HepG2 (cell line): ENCODE data around the gene TBX21. TPM values are rescaled to one million over a fixed set of nuclear protein-coding genes. Genes with fewer than 3 reads are reported as not detected.

Experiments
- ATRX ChIP-seq: sonication (generic); formaldehyde crosslinking; IDR thresholded peaks from 2 replicates; pipeline ENCODE4 v1.4.0; 2020; ENCODE audit warnings: missing genetic modification reagents, borderline replicate concordance
- FIP1L1 ChIP-seq: fragments of 200-400 bp; formaldehyde crosslinking; IDR thresholded peaks from 2 replicates; pipeline ENCODE4 v1.6.1; 2018; ENCODE audit warnings: low read depth, mild to moderate bottlenecking, low read length, moderate library complexity, borderline replicate concordance; ENCODE audit not compliant: insufficient read depth
- IKZF1 ChIP-seq: fragments of 450-650 bp; IDR thresholded peaks from 2 replicates; pipeline ENCODE4 v1.7.1; 2016
- KDM5B ChIP-seq: sonication (generic); formaldehyde crosslinking; IDR thresholded peaks from 2 replicates; pipeline ENCODE4 v1.4.0; 2020; ENCODE audit warnings: missing genetic modification reagents, mild to moderate bottlenecking, borderline replicate concordance
- LCORL ChIP-seq, 2 experiments: fragments of 450-650 bp in 1 of 2; sonication (generic) in 1 of 2; formaldehyde crosslinking in 1 of 2; IDR thresholded peaks; 2 replicates each; pipeline versions ENCODE4 v1.5.0 to v1.6.1; 2017 to 2020; ENCODE audit warnings: antibody characterized with exemption in 1 of 2, missing genetic modification reagents in 1 of 2
- MED13 ChIP-seq: sonication (generic); formaldehyde crosslinking; IDR thresholded peaks from 2 replicates; pipeline ENCODE4 v1.5.0; 2020; ENCODE audit warnings: missing genetic modification reagents
- NFE2L2 ChIP-seq: fragments of 150-350 bp; IDR thresholded peaks from 2 replicates; pipeline ENCODE4 v1.6.1; 2014; ENCODE audit warnings: low read length
- RCOR2 ChIP-seq: IDR thresholded peaks from 2 replicates; pipeline ENCODE4 v1.6.1; 2016; ENCODE audit warnings: missing biosample characterization, missing genetic modification reagents
- SKI ChIP-seq: fragments of 450-650 bp; IDR thresholded peaks from one replicate; pipeline ENCODE4 v1.6.1; 2018; ENCODE audit warnings: mild to moderate bottlenecking; ENCODE audit not compliant: partially characterized antibody
- ZFAT ChIP-seq: sonication (generic); formaldehyde crosslinking; conservative IDR thresholded peaks from 2 replicates; pipeline ENCODE4 v1.8.1; 2023; ENCODE audit warnings: missing genetic modification reagents, inconsistent platforms
- ZMYM2 ChIP-seq: sonication (generic); formaldehyde crosslinking; IDR thresholded peaks from 2 replicates; pipeline ENCODE4 v1.8.0; 2022; ENCODE audit warnings: mild to moderate bottlenecking, missing genetic modification reagents
- ZNF451 ChIP-seq: sonication (generic); formaldehyde crosslinking; IDR thresholded peaks from 2 replicates; pipeline ENCODE4 v1.5.0; 2020; ENCODE audit warnings: mild to moderate bottlenecking, missing genetic modification reagents
- ZNF567 ChIP-seq: sonication (generic); formaldehyde crosslinking; IDR thresholded peaks from 2 replicates; pipeline ENCODE4 v1.8.1; 2023; ENCODE audit warnings: mild to moderate bottlenecking, missing genetic modification reagents, borderline replicate concordance
- ZNF672 ChIP-seq: sonication (generic); formaldehyde crosslinking; IDR thresholded peaks from 2 replicates; pipeline ENCODE4 v1.8.1; 2022; ENCODE audit warnings: missing genetic modification reagents
- polyA plus RNA-seq, 8 experiments: library from polyadenylated mRNA; depleted of rRNA in 3 of 8; stranded (reverse) in 7 of 8; unstranded in 1 of 8; fragments of >200 nt; fragmentation: Illumina TruSeq in 4 of 8; extraction: Trizol in 4 of 8; gene quantifications; 2 replicates each; pipeline versions ENCODE4 v1.2.1 to v1.2.3, GENCODE V29; 2011 to 2016; ENCODE audit warnings: low read depth in 4 of 8, missing spikeins in 1 of 8, mixed read lengths in 1 of 8; ENCODE audit not compliant: insufficient read depth in 1 of 8
- total RNA-seq, 5 experiments: library from RNA; depleted of rRNA; stranded (reverse); fragments of >200 nt; fragmentation: Illumina TruSeq; extraction: Trizol; gene quantifications; 2 replicates each; pipeline ENCODE4 v1.2.3, GENCODE V29; 2016; ENCODE audit warnings: low read depth in 1 of 5
- TF ChIP-seq, protein P1 (sequence below), 2 experiments: sonication (generic) in 1 of 2; formaldehyde crosslinking in 1 of 2; IDR thresholded peaks; 2 replicates each; pipeline versions ENCODE4 v1.6.1 to v1.9.0; 2014 to 2022; ENCODE audit warnings: antibody characterized with exemption in 1 of 2, borderline replicate concordance in 1 of 2, inconsistent platforms in 1 of 2, low read depth in 1 of 2, missing genetic modification reagents in 1 of 2
- TF ChIP-seq, protein P2 (sequence below): sonication (generic); formaldehyde crosslinking; IDR thresholded peaks from 2 replicates; pipeline ENCODE4 v1.8.1; 2023; ENCODE audit warnings: mild to moderate bottlenecking, missing genetic modification reagents
- TF ChIP-seq, protein P3 (sequence below): sonication (generic); formaldehyde crosslinking; IDR thresholded peaks from 2 replicates; pipeline ENCODE4 v1.4.0; 2020; ENCODE audit warnings: missing genetic modification reagents, borderline replicate concordance
- TF ChIP-seq, protein P4 (sequence below): IDR thresholded peaks from 2 replicates; pipeline ENCODE4 v1.6.1; 2016; ENCODE audit warnings: missing biosample characterization, missing genetic modification reagents, low read depth

The TBX21 gene
- total and polyA plus RNA-seq, 2 of the 13 experiments (the other 11 are each of a cell fraction or from before 2014, with no cell fraction given) = not detected

DNA sequence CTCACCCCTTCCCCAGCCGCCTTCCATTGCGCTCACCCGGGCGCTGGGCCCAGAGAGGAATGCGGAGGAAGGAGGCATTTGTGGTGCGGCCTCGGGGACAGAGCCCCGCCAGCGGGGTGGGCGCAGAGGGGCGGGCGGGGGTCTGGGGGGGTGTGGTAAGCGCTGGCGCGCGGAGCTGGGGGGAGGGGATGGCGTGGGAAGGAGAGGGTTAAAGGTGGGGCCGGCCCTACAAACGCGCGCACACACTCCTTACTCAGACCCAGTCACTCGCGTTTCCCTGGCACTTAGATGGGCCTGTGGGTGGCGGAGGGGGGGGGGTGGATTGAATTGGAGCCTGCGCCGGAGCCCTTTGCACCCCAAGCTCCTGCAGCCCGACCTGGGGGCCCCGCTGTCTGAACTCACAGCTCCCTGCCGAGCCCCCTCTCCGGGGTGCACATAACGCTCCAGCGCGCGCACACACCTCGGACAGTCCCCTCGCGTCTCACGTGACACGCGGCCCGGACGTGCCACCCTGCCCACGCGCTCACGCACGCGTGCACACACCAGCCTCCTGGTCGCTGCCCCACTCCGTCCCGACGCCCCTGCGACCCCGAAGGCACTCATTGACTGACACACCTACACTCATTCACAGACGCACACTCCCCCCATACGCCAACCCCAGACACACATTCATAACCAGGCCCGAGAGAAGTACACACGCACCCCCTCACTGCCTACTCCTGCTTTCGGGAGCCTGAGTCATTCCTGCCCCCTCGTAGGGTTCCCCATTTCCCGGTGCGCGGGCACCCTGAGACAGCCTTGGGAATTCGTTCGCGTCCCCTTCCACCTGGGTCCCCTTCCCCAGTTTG, 38.2 kb upstream of the TBX21 start (continued):
- TF ChIP-seq, protein P1, sequence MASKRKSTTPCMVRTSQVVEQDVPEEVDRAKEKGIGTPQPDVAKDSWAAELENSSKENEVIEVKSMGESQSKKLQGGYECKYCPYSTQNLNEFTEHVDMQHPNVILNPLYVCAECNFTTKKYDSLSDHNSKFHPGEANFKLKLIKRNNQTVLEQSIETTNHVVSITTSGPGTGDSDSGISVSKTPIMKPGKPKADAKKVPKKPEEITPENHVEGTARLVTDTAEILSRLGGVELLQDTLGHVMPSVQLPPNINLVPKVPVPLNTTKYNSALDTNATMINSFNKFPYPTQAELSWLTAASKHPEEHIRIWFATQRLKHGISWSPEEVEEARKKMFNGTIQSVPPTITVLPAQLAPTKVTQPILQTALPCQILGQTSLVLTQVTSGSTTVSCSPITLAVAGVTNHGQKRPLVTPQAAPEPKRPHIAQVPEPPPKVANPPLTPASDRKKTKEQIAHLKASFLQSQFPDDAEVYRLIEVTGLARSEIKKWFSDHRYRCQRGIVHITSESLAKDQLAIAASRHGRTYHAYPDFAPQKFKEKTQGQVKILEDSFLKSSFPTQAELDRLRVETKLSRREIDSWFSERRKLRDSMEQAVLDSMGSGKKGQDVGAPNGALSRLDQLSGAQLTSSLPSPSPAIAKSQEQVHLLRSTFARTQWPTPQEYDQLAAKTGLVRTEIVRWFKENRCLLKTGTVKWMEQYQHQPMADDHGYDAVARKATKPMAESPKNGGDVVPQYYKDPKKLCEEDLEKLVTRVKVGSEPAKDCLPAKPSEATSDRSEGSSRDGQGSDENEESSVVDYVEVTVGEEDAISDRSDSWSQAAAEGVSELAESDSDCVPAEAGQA (IDR thresholded peaks at IDR 0.05; ENCODE audit: low read depth) = no peak
- TF ChIP-seq, protein P1 (CRISPR knock-in tag; IDR thresholded peaks at IDR 0.05; ENCODE audit: borderline replicate concordance) = no peak
- no peak for TF ChIP-seq ZNF451
- TF ChIP-seq SKI = no peak
- no peak for TF ChIP-seq ZFAT
- TF ChIP-seq, protein P2, sequence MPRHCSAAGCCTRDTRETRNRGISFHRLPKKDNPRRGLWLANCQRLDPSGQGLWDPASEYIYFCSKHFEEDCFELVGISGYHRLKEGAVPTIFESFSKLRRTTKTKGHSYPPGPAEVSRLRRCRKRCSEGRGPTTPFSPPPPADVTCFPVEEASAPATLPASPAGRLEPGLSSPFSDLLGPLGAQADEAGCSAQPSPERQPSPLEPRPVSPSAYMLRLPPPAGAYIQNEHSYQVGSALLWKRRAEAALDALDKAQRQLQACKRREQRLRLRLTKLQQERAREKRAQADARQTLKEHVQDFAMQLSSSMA (CRISPR knock-in tag) = 0 out of 2 replicates have a peak, but pooled peaks have one; percentile 2
- TF ChIP-seq LCORL (IDR thresholded peaks at IDR 0.05) = no peak
- TF ChIP-seq LCORL (CRISPR knock-in tag; IDR thresholded peaks at IDR 0.05) = 0 out of 2 replicates have a peak, but pooled peaks have one; percentile 6
- no peak for TF ChIP-seq ATRX
- TF ChIP-seq ZNF567 = no peak
- no peak for TF ChIP-seq FIP1L1
- no peak for TF ChIP-seq MED13
- 0 out of 2 replicates have a peak, but pooled peaks have one; percentile 26 for TF ChIP-seq KDM5B (CRISPR knock-in tag)
- TF ChIP-seq IKZF1 = no peak
- TF ChIP-seq, protein P3, sequence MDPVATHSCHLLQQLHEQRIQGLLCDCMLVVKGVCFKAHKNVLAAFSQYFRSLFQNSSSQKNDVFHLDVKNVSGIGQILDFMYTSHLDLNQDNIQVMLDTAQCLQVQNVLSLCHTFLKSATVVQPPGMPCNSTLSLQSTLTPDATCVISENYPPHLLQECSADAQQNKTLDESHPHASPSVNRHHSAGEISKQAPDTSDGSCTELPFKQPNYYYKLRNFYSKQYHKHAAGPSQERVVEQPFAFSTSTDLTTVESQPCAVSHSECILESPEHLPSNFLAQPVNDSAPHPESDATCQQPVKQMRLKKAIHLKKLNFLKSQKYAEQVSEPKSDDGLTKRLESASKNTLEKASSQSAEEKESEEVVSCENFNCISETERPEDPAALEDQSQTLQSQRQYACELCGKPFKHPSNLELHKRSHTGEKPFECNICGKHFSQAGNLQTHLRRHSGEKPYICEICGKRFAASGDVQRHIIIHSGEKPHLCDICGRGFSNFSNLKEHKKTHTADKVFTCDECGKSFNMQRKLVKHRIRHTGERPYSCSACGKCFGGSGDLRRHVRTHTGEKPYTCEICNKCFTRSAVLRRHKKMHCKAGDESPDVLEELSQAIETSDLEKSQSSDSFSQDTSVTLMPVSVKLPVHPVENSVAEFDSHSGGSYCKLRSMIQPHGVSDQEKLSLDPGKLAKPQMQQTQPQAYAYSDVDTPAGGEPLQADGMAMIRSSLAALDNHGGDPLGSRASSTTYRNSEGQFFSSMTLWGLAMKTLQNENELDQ = no peak
- TF ChIP-seq RCOR2 = no peak
- TF ChIP-seq ZNF672 (CRISPR knock-in tag) = no peak
- TF ChIP-seq NFE2L2 = no peak
- TF ChIP-seq, protein P4, sequence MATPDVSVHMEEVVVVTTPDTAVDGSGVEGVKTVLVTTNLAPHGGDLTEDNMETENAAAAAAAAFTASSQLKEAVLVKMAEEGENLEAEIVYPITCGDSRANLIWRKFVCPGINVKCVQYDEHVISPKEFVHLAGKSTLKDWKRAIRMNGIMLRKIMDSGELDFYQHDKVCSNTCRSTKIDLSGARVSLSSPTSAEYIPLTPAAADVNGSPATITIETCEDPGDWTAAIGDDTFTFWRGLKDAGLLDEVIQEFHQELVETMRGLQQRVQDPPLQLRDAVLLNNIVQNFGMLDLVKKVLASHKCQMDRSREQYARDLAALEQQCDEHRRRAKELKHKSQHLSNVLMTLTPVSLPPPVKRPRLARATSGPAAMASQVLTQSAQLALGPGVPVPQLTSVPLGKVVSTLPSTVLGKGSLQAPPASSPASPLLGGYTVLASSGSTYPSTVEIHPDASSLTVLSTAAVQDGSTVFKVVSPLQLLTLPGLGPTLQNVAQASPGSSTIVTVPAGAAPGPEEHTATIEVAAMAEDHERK (CRISPR knock-in tag) = no peak
- no peak for TF ChIP-seq ZMYM2 (CRISPR knock-in tag)
